Measurements from ENCODE around the gene CFAP100. TPM values are rescaled to one million over a fixed set of nuclear protein-coding genes. Genes with fewer than 3 reads are reported as not detected.

CFAP100 gene
- total RNA-seq, 1 donor from 2014 or later, result not detected

- DNase-seq (ENCODE audit: low spot score), result no peak
- no peaks in the 10 kb centered on the region for H3K9me3 Mint-ChIP-seq
- Histone ChIP-seq H3K36me3 (no peaks in the 10 kb centered on the region), H3K79me2 (ENCODE audit: low read depth) (no peaks in the 10 kb centered on the region), H3K9me3 (ENCODE audit: low read depth) (no peaks in the 10 kb centered on the region), H3K27ac (no peak overlapping the region), H3K4me1 (peaks cover 10% of the 10 kb centered on the region), H3K4me2 (no peak overlapping the region), H3K9ac (no peak overlapping the region), H4K20me1 (ENCODE audit: low read depth) (no peaks in the 10 kb centered on the region), H3K27me3 (peaks cover 62% of the 10 kb centered on the region), H3K4me3 (no peak overlapping the region), H2AFZ (replicated peaks) (no peak overlapping the region), H3F3A (ENCODE audit: low read depth) (peaks cover 6% of the 10 kb centered on the region)
- no peak overlapping the region for H3K27ac Mint-ChIP-seq
- peaks cover 6% of the 10 kb centered on the region for H3K27me3 Mint-ChIP-seq (ENCODE audit: insufficient read depth, low read depth)
- H3K36me3 Mint-ChIP-seq, result no peaks in the 10 kb centered on the region
- no peak overlapping the region for H3K4me3 Mint-ChIP-seq
- TF ChIP-seq, protein P1, sequence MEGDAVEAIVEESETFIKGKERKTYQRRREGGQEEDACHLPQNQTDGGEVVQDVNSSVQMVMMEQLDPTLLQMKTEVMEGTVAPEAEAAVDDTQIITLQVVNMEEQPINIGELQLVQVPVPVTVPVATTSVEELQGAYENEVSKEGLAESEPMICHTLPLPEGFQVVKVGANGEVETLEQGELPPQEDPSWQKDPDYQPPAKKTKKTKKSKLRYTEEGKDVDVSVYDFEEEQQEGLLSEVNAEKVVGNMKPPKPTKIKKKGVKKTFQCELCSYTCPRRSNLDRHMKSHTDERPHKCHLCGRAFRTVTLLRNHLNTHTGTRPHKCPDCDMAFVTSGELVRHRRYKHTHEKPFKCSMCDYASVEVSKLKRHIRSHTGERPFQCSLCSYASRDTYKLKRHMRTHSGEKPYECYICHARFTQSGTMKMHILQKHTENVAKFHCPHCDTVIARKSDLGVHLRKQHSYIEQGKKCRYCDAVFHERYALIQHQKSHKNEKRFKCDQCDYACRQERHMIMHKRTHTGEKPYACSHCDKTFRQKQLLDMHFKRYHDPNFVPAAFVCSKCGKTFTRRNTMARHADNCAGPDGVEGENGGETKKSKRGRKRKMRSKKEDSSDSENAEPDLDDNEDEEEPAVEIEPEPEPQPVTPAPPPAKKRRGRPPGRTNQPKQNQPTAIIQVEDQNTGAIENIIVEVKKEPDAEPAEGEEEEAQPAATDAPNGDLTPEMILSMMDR (IDR thresholded peaks at IDR 0.05), result no peak
- no peak for TF ChIP-seq EZH2phosphoT487 (IDR thresholded peaks at IDR 0.05)
- no peak for TF ChIP-seq EZH2 (IDR thresholded peaks at IDR 0.05)
- peaks cover 17% of the 10 kb centered on the region for H3K4me1 Mint-ChIP-seq
Observed at GRCh38 chr3:126390201-126390600, 4.5 kb upstream of the CFAP100 start.

DNA sequence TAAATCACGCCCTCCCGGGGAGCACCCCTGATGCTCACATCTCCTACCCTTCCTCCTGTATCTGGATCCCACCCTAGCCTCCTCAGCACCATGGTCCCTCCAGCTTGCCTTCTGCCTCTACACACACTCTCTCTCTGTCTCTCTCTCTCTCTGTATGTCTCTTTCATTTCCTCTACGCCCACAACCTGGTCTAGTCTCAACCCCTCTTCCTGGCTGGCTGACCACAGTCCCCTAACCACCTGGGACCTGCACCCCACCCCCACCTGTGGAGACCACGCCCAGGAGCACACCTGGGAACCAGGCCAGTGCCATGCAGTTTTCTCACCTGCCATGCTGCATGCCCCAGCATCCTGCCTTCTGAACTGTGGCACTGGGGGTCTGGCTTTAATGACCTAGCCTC lies 4.0 kb upstream of the CFAP100 start:
- Histone ChIP-seq H3K4me3 (no peak overlapping the region), H3K9ac (no peak overlapping the region), H3K27me3 (peaks cover 67% of the 10 kb centered on the region), H3K4me2 (no peak overlapping the region), H3K79me2 (ENCODE audit: low read depth) (no peaks in the 10 kb centered on the region), H3K4me1 (peaks cover 14% of the 10 kb centered on the region), H3K9me3 (ENCODE audit: low read depth) (no peaks in the 10 kb centered on the region), H3K36me3 (no peaks in the 10 kb centered on the region), H3F3A (ENCODE audit: low read depth) (peaks cover 6% of the 10 kb centered on the region), H3K27ac (no peak overlapping the region), H2AFZ (replicated peaks) (no peak overlapping the region), H4K20me1 (ENCODE audit: low read depth) (no peaks in the 10 kb centered on the region)
- Mint-ChIP-seq H3K27ac (no peak overlapping the region), H3K27me3 (ENCODE audit: insufficient read depth, low read depth) (peaks cover 8% of the 10 kb centered on the region), H3K4me1 (peaks cover 22% of the 10 kb centered on the region), H3K4me3 (peak overlapping the region; percentile 16), H3K9me3 (no peaks in the 10 kb centered on the region), H3K36me3 (no peaks in the 10 kb centered on the region)
- TF ChIP-seq, protein P1 (IDR thresholded peaks at IDR 0.05), result no peak
- TF ChIP-seq EZH2phosphoT487 (IDR thresholded peaks at IDR 0.05) (no peak), EZH2 (IDR thresholded peaks at IDR 0.05) (no peak)
- DNase-seq (ENCODE audit: low spot score), result no peak

DNA sequence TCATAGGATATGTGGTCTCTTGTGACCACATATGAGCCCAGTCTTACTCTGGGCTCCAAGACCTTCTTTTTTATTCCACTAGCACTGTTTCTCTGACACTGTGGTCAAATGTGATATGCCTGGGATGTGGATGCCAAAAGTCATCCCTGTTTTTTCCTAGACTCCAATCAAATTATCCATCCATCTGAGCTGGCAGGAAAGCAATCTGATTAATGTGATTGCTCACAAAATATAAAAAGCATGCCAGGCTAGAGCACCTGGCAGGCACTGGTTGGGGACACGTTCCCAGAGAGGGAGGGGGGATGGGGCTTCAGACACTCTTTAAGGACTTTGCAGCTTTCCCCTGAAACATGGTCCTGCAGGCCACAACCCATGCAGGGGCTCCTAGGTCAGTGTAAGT lies 3.1 kb upstream of the CFAP100 start:
- H3K27me3 ChIP-seq, result peaks cover 74% of the 10 kb centered on the region
- H3F3A ChIP-seq (ENCODE audit: low read depth), result peaks cover 6% of the 10 kb centered on the region
- no peaks in the 10 kb centered on the region for H3K36me3 Mint-ChIP-seq
- no peak overlapping the region for H3K27ac Mint-ChIP-seq
- H3K9me3 ChIP-seq (ENCODE audit: low read depth), result no peaks in the 10 kb centered on the region
- H3K9me3 Mint-ChIP-seq, result no peaks in the 10 kb centered on the region
- no peaks in the 10 kb centered on the region for H3K36me3 ChIP-seq
- H3K27me3 Mint-ChIP-seq (ENCODE audit: insufficient read depth, low read depth), result peaks cover 8% of the 10 kb centered on the region
- no peak overlapping the region for H3K27ac ChIP-seq
- no peak overlapping the region for H3K4me3 Mint-ChIP-seq
- H3K4me3 ChIP-seq, result no peak overlapping the region
- no peaks in the 10 kb centered on the region for H4K20me1 ChIP-seq (ENCODE audit: low read depth)
- H3K9ac ChIP-seq, result no peak overlapping the region
- H3K4me2 ChIP-seq, result no peak overlapping the region
- no peak overlapping the region for H2AFZ ChIP-seq (replicated peaks)
- DNase-seq (ENCODE audit: low spot score), result no peak
- no peaks in the 10 kb centered on the region for H3K79me2 ChIP-seq (ENCODE audit: low read depth)
- H3K4me1 Mint-ChIP-seq, result peaks cover 22% of the 10 kb centered on the region
- TF ChIP-seq EZH2 (IDR thresholded peaks at IDR 0.05) (no peak), EZH2phosphoT487 (IDR thresholded peaks at IDR 0.05) (no peak)
- peaks cover 14% of the 10 kb centered on the region for H3K4me1 ChIP-seq

DNA sequence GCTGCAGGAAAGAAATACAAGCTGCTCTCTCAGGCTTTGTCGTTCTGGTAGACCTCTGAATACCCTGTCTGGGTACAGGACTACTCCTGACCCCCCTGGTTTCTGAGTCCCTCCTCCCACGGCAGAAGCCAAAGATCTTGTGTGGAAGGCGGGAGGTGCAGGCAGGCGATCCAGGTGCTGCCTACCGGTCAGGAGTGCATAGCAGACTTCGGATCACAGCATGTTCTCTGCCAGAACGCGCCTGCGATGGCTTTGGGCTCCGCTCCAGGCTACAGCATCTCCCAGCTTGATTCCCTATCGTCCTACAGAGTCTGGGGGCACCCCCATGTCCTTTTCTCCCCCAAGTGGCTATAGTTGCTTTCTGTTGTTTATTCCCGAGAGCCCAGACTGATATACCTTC lies 2.5 kb upstream of the CFAP100 start:
- H4K20me1 ChIP-seq (ENCODE audit: low read depth), result no peaks in the 10 kb centered on the region
- no peaks in the 10 kb centered on the region for H3K36me3 Mint-ChIP-seq
- H3K27ac ChIP-seq, result no peak overlapping the region
- H2AFZ ChIP-seq (replicated peaks), result no peak overlapping the region
- no peak for DNase-seq (ENCODE audit: low spot score)
- peaks cover 6% of the 10 kb centered on the region for H3F3A ChIP-seq (ENCODE audit: low read depth)
- no peaks in the 10 kb centered on the region for H3K9me3 ChIP-seq (ENCODE audit: low read depth)
- no peaks in the 10 kb centered on the region for H3K36me3 ChIP-seq
- H3K27ac Mint-ChIP-seq, result no peak overlapping the region
- H3K4me1 ChIP-seq, result peaks cover 14% of the 10 kb centered on the region
- TF ChIP-seq EZH2phosphoT487 (IDR thresholded peaks at IDR 0.05), result no peak
- TF ChIP-seq EZH2 (IDR thresholded peaks at IDR 0.05), result no peak
- TF ChIP-seq, protein P1 (IDR thresholded peaks at IDR 0.05), result no peak
- H3K27me3 Mint-ChIP-seq (ENCODE audit: insufficient read depth, low read depth), result peaks cover 8% of the 10 kb centered on the region
- H3K4me3 ChIP-seq, result no peak overlapping the region
- no peak overlapping the region for H3K4me2 ChIP-seq
- H3K9me3 Mint-ChIP-seq, result no peaks in the 10 kb centered on the region
- H3K4me3 Mint-ChIP-seq, result no peak overlapping the region
- peaks cover 22% of the 10 kb centered on the region for H3K4me1 Mint-ChIP-seq
- H3K27me3 ChIP-seq, result peaks cover 74% of the 10 kb centered on the region
- no peaks in the 10 kb centered on the region for H3K79me2 ChIP-seq (ENCODE audit: low read depth)
- H3K9ac ChIP-seq, result no peak overlapping the region

Data from neural progenitor cell (in vitro differentiated cells).